Natural killer cell (primary cell): Measurements from ENCODE around the gene PTBP2. TPM values are rescaled to one million over a fixed set of nuclear protein-coding genes. Genes with fewer than 3 reads are reported as not detected.

ENCODE experiments used
- ATAC-seq, 3 donors: fragments of 150-1000 bp in 2 of 3; fragments of 200-7000 bp in 1 of 3; cut with Tn5 transposase; 1 replicate in 1 of 3; 2 replicates in 2 of 3; pipeline ENCODE4 v1.10.0; 2021; ENCODE audit warnings: mild to moderate bottlenecking in 2 of 3, moderate library complexity in 2 of 3
- DNase-seq, 2 donors: peaks; one replicate each; pipeline versions ENCODE4 v3.0.0 to v3.0.0-alpha.2; 2013 to 2021; ENCODE audit warnings: mixed read lengths in 1 of 2
- H3K27ac ChIP-seq: one replicate; pipeline ENCODE4 v1.5.1; 2013; ENCODE audit warnings: mild to moderate bottlenecking, low read length
- H3K27me3 ChIP-seq: one replicate; pipeline ENCODE4 v1.6.1; 2013; ENCODE audit warnings: low read length; ENCODE audit not compliant: control insufficient read depth, insufficient read depth
- H3K36me3 ChIP-seq: one replicate; pipeline ENCODE4 v1.6.1; 2013; ENCODE audit warnings: low read length; ENCODE audit not compliant: control insufficient read depth, insufficient read depth
- H3K4me1 ChIP-seq: one replicate; pipeline ENCODE4 v1.6.1; 2013; ENCODE audit warnings: low read length; ENCODE audit not compliant: control insufficient read depth, insufficient read depth
- H3K4me3 ChIP-seq: one replicate; pipeline ENCODE4 v1.5.1; 2013; ENCODE audit warnings: low read length
- H3K9me3 ChIP-seq: one replicate; pipeline ENCODE4 v1.6.1; 2013; ENCODE audit warnings: low read length; ENCODE audit not compliant: control insufficient read depth, insufficient read depth
- H3K27ac Mint-ChIP-seq, 2 donors: one replicate each; pipeline ENCODE4 v1.8.0; 2022; ENCODE audit warnings: mild to moderate bottlenecking in 2 of 2, mixed read lengths in 2 of 2, moderate library complexity in 1 of 2
- H3K27me3 Mint-ChIP-seq, 2 donors: one replicate each; pipeline ENCODE4 v1.8.0; 2022; ENCODE audit warnings: low read depth in 2 of 2, mixed read lengths in 2 of 2
- H3K36me3 Mint-ChIP-seq: one replicate; pipeline ENCODE4 v1.8.0; 2022; ENCODE audit warnings: mixed read lengths
- H3K4me1 Mint-ChIP-seq, 2 donors: one replicate each; pipeline ENCODE4 v1.8.0; 2022; ENCODE audit warnings: mixed read lengths in 2 of 2
- H3K4me3 Mint-ChIP-seq: one replicate; pipeline ENCODE4 v1.8.0; 2022; ENCODE audit warnings: mild to moderate bottlenecking, moderate library complexity, mixed read lengths
- H3K9me3 Mint-ChIP-seq, 2 donors: one replicate each; pipeline ENCODE4 v1.8.0; 2022; ENCODE audit warnings: mixed read lengths in 2 of 2
- CTCF ChIP-seq: fragments of 200-600 bp; IDR thresholded peaks from one replicate; pipeline ENCODE4 v1.8.0; 2022; ENCODE audit warnings: antibody characterized with exemption
- WGBS: methylation state at CpG from one replicate; pipeline ENCODE4 v1.1.7; 2013; ENCODE audit warnings: missing lambda C conversion rate; ENCODE audit not compliant: insufficient coverage; 5-methylcytosine and 5-hydroxymethylcytosine counted together
- intact Hi-C: fragments of 100-400 bp; cut with micrococcal nuclease; formaldehyde crosslinking; loops from one replicate; pipeline ENCODE4 v1.14.2; 2022
- total RNA-seq, 4 donors: library from RNA; stranded (reverse); fragments of 120-200 nt in 1 of 4; gene quantifications; one replicate each; pipeline versions ENCODE4 v1.2.3 to v1.2.4, GENCODE V29; 2013 to 2022

Gene PTBP2
- total RNA-seq, 3 donors from 2014 or later (not counting 1 experiment from before 2014, with no cell fraction given): 29.1 to 33.2 (median 33.1) TPM

DNA sequence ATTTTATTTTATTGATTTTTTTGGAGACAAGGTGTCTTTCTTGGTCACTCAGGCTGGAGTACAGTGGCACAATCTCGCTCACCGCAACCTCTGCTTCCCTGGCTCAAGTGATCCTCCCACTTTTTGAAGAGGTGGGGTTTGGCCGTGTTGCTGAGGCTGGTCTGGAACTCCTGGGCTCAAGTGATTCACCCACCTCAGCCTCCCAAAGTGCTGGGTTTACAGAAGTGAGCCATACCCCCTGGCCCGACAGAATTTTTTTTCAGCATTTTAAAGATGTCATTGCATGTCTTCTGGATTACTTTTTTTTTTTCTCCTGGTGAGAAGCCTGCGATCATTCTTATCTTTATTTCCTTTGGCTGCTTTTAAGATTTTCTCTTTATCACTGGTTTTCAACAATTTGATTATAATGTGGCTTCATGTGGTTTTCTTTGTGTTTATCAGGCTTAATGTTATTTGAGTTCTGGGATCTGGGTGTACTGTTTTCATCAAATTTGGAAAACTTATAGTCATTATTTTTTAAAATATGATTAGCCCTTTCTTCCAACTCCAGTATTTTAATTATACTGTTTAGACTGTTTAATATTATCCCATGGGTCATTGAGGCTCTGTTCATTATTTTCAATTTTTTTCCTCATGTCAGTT, 23.1 kb upstream of the PTBP2 start:
- Histone ChIP-seq H3K4me3 (no peak overlapping the region), H3K9me3 (no peaks in the 10 kb centered on the region), H3K36me3 (no peaks in the 10 kb centered on the region), H3K27me3 (peaks cover 2% of the 10 kb centered on the region), H3K27ac (no peak overlapping the region), H3K4me1 (no peaks in the 10 kb centered on the region)
- no peak for DNase-seq
- no peak for TF ChIP-seq CTCF
- Mint-ChIP-seq H3K36me3 (no peaks in the 10 kb centered on the region), H3K4me3 (no peak overlapping the region), H3K4me1 (no peaks in the 10 kb centered on the region), H3K9me3 (peaks cover 0 to 3% of the 10 kb centered on the region in 2 donors), H3K27me3 (peaks cover 8 to 26% of the 10 kb centered on the region in 2 donors), H3K27ac (no peak overlapping the region)
- WGBS: 90% methylated on average over 4 of the region's 5 CpGs
- no peak for ATAC-seq
- intact Hi-C loops: no loop called here

DNA sequence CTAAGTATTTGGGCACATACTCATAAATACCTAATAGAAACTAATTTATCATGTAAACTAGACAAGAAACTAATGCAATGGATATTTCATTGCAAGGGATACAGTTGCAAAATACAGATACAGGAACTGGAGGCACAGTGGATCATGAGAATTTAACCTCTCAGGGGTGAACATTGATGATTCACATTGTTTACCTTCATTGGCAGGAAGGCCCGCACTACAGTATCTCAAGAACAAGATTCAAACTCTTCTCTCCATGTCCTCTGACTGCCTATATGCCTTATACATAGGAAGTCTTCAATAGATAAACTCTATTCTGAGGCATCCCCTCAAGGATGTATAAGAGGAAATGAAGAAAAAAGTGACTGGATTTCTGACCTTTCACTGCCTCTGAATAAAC, 18.4 kb upstream of the PTBP2 start:
- H3K9me3 Mint-ChIP-seq: peaks cover 0 to 3% of the 10 kb centered on the region in 2 donors
- no peaks in the 10 kb centered on the region for H3K36me3 Mint-ChIP-seq
- Histone ChIP-seq H3K27ac (no peak overlapping the region), H3K9me3 (no peaks in the 10 kb centered on the region), H3K27me3 (peaks cover 2% of the 10 kb centered on the region), H3K36me3 (no peaks in the 10 kb centered on the region), H3K4me3 (no peak overlapping the region), H3K4me1 (no peaks in the 10 kb centered on the region)
- WGBS: 100% methylated on average over 1 of the region's 1 CpG
- no peak overlapping the region for H3K27ac Mint-ChIP-seq
- no peaks in the 10 kb centered on the region for H3K4me1 Mint-ChIP-seq
- DNase-seq (no peak), ATAC-seq (no peak)
- intact Hi-C loops: no loop called here
- no peak for TF ChIP-seq CTCF
- H3K27me3 Mint-ChIP-seq: peaks cover 8 to 26% of the 10 kb centered on the region in 2 donors
- H3K4me3 Mint-ChIP-seq: no peak overlapping the region

DNA sequence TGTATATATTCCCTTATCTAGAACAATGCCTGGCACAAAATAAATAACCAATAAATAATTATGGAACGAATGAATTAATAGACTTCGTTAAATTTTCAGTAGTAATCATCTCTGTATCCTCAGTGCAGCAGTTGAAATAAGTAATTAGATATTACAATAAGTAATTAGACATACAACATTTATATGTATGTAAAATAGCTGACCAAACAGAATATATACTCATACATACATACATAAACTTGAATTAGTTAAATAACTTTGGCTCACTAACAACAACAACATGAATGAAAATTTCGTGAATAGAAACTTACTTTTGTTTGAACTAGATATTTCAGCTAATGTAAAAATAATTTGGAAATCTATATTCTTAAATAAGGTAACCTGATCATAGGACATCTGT, 14.6 kb upstream of the PTBP2 start:
- Histone ChIP-seq H3K4me3 (no peak overlapping the region), H3K27me3 (peaks cover 2% of the 10 kb centered on the region), H3K36me3 (no peaks in the 10 kb centered on the region), H3K4me1 (no peaks in the 10 kb centered on the region), H3K9me3 (no peaks in the 10 kb centered on the region), H3K27ac (no peak overlapping the region)
- H3K4me1 Mint-ChIP-seq: no peaks in the 10 kb centered on the region
- no peak for TF ChIP-seq CTCF
- H3K9me3 Mint-ChIP-seq: no peaks in the 10 kb centered on the region
- H3K36me3 Mint-ChIP-seq: no peaks in the 10 kb centered on the region
- no peak for DNase-seq
- intact Hi-C loops: no loop called here
- ATAC-seq: no peak
- WGBS: no CpG with 5 or more reads among the region's 3 CpGs
- no peak overlapping the region for H3K4me3 Mint-ChIP-seq
- peaks cover 6 to 12% of the 10 kb centered on the region in 2 donors for H3K27me3 Mint-ChIP-seq
- H3K27ac Mint-ChIP-seq: no peak overlapping the region

- Histone ChIP-seq H3K27ac (no peak overlapping the region), H3K27me3 (no peaks in the 10 kb centered on the region), H3K9me3 (no peaks in the 10 kb centered on the region), H3K4me3 (no peak overlapping the region), H3K36me3 (no peaks in the 10 kb centered on the region), H3K4me1 (no peaks in the 10 kb centered on the region)
- no peak for TF ChIP-seq CTCF
- DNase-seq (no peak), ATAC-seq (no peak)
- 96% methylated on average over 4 of the region's 4 CpGs for WGBS
- H3K4me1 Mint-ChIP-seq: no peaks in the 10 kb centered on the region
- intact Hi-C loops: no loop called here
- peaks cover 10 to 15% of the 10 kb centered on the region in 2 donors for H3K27me3 Mint-ChIP-seq
- no peak overlapping the region for H3K4me3 Mint-ChIP-seq
- H3K9me3 Mint-ChIP-seq: no peaks in the 10 kb centered on the region
- no peaks in the 10 kb centered on the region for H3K36me3 Mint-ChIP-seq
- no peak overlapping the region for H3K27ac Mint-ChIP-seq
These were observed 13.1 kb upstream of the PTBP2 start for GRCh38 chr1:96708482-96708881.
